WTC11 (cell line): ENCODE measurements around the gene FOXL2NB. TPM values are rescaled to one million over a fixed set of nuclear protein-coding genes. Genes with fewer than 3 reads are reported as not detected.

ENCODE experiments used
- ATF2 ChIP-seq: sonication (generic); formaldehyde crosslinking; IDR thresholded peaks from 2 replicates; pipeline ENCODE4 v1.8.1; 2022; ENCODE audit warnings: low read depth, missing genetic modification reagents, borderline replicate concordance
- ELF4 ChIP-seq: sonication (generic); formaldehyde crosslinking; IDR thresholded peaks from 2 replicates; pipeline ENCODE4 v1.8.1; 2022; ENCODE audit warnings: low read depth, mild to moderate bottlenecking, moderate library complexity, missing genetic modification reagents
- EMX1 ChIP-seq: fragments of 250-450 bp; sonication (Bioruptor Pico); IDR thresholded peaks from 2 replicates; pipeline ENCODE4 v1.8.0; 2021; ENCODE audit warnings: mild to moderate bottlenecking
- GRHL2 ChIP-seq: fragments of 250-450 bp; sonication (Bioruptor Pico); IDR thresholded peaks from 2 replicates; pipeline ENCODE4 v1.8.0; 2022; ENCODE audit warnings: mild to moderate bottlenecking, moderate library complexity; ENCODE audit not compliant: insufficient replicate concordance, severe bottlenecking
- IRF1 ChIP-seq: sonication (generic); formaldehyde crosslinking; IDR thresholded peaks from 2 replicates; pipeline ENCODE4 v1.8.0; 2023; ENCODE audit warnings: missing genetic modification reagents
- JUN ChIP-seq: sonication (generic); formaldehyde crosslinking; IDR thresholded peaks from 2 replicates; pipeline ENCODE4 v1.8.0; 2023; ENCODE audit warnings: mild to moderate bottlenecking, missing genetic modification reagents
- MYBL2 ChIP-seq: sonication (generic); formaldehyde crosslinking; IDR thresholded peaks from 2 replicates; pipeline ENCODE4 v1.8.1; 2023; ENCODE audit warnings: mild to moderate bottlenecking, moderate library complexity, missing genetic modification reagents
- NFE2L1 ChIP-seq: sonication (generic); formaldehyde crosslinking; IDR thresholded peaks from 2 replicates; pipeline ENCODE4 v1.8.1; 2023; ENCODE audit warnings: missing genetic modification reagents
- NR3C1 ChIP-seq: sonication (generic); formaldehyde crosslinking; conservative IDR thresholded peaks from 2 replicates; pipeline ENCODE4 v1.8.1; 2023; ENCODE audit warnings: low read depth, mild to moderate bottlenecking, missing genetic modification reagents
- SMAD4 ChIP-seq: sonication (generic); formaldehyde crosslinking; IDR thresholded peaks from 2 replicates; pipeline ENCODE4 v1.8.0; 2022; ENCODE audit warnings: mild to moderate bottlenecking, missing genetic modification reagents
- SP1 ChIP-seq: sonication (generic); formaldehyde crosslinking; conservative IDR thresholded peaks from 2 replicates; pipeline ENCODE4 v1.8.1; 2022; ENCODE audit warnings: missing genetic modification reagents
- TP53 ChIP-seq: sonication (generic); formaldehyde crosslinking; IDR thresholded peaks from 2 replicates; pipeline ENCODE4 v1.8.1; 2023; ENCODE audit warnings: mild to moderate bottlenecking, missing genetic modification reagents
- ZNF232 ChIP-seq: sonication (generic); formaldehyde crosslinking; IDR thresholded peaks from 2 replicates; pipeline ENCODE4 v1.8.0; 2022; ENCODE audit warnings: mild to moderate bottlenecking, missing genetic modification reagents
- ZNF263 ChIP-seq: sonication (generic); formaldehyde crosslinking; IDR thresholded peaks from 2 replicates; pipeline ENCODE4 v1.8.1; 2022; ENCODE audit warnings: low read depth, mild to moderate bottlenecking, moderate library complexity, missing genetic modification reagents
- ZNF281 ChIP-seq: sonication (generic); formaldehyde crosslinking; IDR thresholded peaks from 2 replicates; pipeline ENCODE4 v1.8.0; 2023; ENCODE audit warnings: mild to moderate bottlenecking, missing genetic modification reagents
- ZNF396 ChIP-seq: fragments of 250-450 bp; sonication (Bioruptor Pico); IDR thresholded peaks from 2 replicates; pipeline ENCODE4 v1.8.0; 2021; ENCODE audit warnings: mild to moderate bottlenecking, moderate library complexity, borderline replicate concordance
- ZNF532 ChIP-seq: fragments of 250-450 bp; sonication (Bioruptor Pico); IDR thresholded peaks from 2 replicates; pipeline ENCODE4 v1.9.0; 2021; ENCODE audit warnings: mild to moderate bottlenecking, borderline replicate concordance
- total RNA-seq: library from RNA; stranded (reverse); gene quantifications from 3 replicates; pipeline ENCODE4 v1.2.3, GENCODE V29; 2021
- TF ChIP-seq, protein P1 (sequence below): sonication (generic); formaldehyde crosslinking; IDR thresholded peaks from 2 replicates; pipeline ENCODE4 v1.8.1; 2022; ENCODE audit warnings: missing genetic modification reagents, borderline replicate concordance
- TF ChIP-seq, protein P2 (sequence below): sonication (generic); formaldehyde crosslinking; IDR thresholded peaks from 2 replicates; pipeline ENCODE4 v1.8.0; 2022; ENCODE audit warnings: mild to moderate bottlenecking, missing genetic modification reagents
- TF ChIP-seq, protein P3 (sequence below): fragments of 250-450 bp; sonication (Bioruptor Pico); IDR thresholded peaks from 2 replicates; pipeline ENCODE4 v1.9.0; 2021; ENCODE audit warnings: mild to moderate bottlenecking
- TF ChIP-seq, protein P4 (sequence below): sonication (generic); formaldehyde crosslinking; IDR thresholded peaks from 2 replicates; pipeline ENCODE4 v1.8.1; 2023; ENCODE audit warnings: mild to moderate bottlenecking, missing genetic modification reagents, moderate library complexity
- TF ChIP-seq, protein P5 (sequence below): sonication (generic); formaldehyde crosslinking; IDR thresholded peaks from 2 replicates; pipeline ENCODE4 v1.8.1; 2022; ENCODE audit warnings: mild to moderate bottlenecking, missing genetic modification reagents, moderate library complexity, borderline replicate concordance
- TF ChIP-seq, protein P6 (sequence below): fragments of 250-450 bp; sonication (Bioruptor Pico); IDR thresholded peaks from 2 replicates; pipeline ENCODE4 v1.9.0; 2021; ENCODE audit warnings: moderate library complexity, mild to moderate bottlenecking, inconsistent platforms, borderline replicate concordance

FOXL2NB gene
- total RNA-seq, 1 experiment from 2014 or later = 5.1 TPM

DNA sequence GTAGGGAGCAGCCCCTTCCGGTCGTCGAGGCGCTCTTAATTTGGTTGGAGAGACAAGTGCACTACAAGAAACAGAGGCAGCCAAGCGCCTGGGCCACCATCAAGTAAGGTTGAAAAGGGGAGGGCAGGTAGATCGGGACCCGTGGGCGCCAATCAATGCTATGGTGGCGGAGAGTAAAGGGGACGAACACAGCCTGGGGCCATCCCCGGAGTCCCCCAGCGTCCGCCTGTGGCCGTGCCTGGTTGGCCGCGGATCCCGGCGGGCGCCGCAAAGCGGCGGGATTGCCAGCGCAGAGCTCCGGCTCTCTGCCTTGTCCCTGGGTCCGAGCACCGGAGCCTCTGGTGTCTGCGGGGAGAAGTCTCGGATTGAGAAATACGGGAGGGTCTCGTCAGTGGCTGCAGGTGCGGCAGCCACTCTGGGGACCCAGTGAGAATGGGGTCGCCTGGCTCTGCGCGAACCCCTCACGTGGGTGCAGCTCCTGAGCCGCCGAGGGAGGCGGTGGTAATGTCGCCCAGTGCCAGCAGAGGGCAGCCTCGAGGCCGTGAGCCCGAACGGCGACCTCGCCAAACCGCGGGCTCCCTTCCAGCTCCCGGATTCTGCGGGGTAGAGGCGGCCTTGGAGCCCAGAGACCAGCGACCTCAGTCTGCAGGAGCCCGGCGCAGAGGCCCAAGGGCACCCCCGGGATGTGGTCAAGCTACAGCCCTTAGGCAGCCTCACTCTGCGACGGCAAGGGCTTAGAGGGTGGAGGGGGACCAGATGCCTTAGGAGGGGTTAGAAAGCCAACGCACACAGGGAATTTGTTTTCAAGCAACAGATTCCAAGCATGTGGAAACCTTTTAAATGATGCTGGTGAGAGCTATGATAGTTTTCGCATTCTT is 10.9 kb upstream of the FOXL2NB start (continued):
- TF ChIP-seq ZNF532 (CRISPR knock-in tag) = no peak
- no peak for TF ChIP-seq ZNF263 (CRISPR knock-in tag)
- TF ChIP-seq GRHL2 = no peak
- no peak for TF ChIP-seq NR3C1 (CRISPR knock-in tag)
- TF ChIP-seq, protein P1, sequence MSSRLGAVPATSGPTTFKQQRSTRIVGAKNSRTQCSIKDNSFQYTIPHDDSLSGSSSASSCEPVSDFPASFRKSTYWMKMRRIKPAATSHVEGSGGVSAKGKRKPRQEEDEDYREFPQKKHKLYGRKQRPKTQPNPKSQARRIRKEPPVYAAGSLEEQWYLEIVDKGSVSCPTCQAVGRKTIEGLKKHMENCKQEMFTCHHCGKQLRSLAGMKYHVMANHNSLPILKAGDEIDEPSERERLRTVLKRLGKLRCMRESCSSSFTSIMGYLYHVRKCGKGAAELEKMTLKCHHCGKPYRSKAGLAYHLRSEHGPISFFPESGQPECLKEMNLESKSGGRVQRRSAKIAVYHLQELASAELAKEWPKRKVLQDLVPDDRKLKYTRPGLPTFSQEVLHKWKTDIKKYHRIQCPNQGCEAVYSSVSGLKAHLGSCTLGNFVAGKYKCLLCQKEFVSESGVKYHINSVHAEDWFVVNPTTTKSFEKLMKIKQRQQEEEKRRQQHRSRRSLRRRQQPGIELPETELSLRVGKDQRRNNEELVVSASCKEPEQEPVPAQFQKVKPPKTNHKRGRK (CRISPR knock-in tag) = no peak
- TF ChIP-seq, protein P2, sequence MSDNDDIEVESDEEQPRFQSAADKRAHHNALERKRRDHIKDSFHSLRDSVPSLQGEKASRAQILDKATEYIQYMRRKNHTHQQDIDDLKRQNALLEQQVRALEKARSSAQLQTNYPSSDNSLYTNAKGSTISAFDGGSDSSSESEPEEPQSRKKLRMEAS (CRISPR knock-in tag) = peak; percentile 86
- no peak for TF ChIP-seq ZNF232 (CRISPR knock-in tag)
- no peak for TF ChIP-seq ELF4 (CRISPR knock-in tag)
- no peak for TF ChIP-seq JUN (CRISPR knock-in tag)
- no peak for TF ChIP-seq ZNF396 (CRISPR knock-in tag)
- TF ChIP-seq, protein P3, sequence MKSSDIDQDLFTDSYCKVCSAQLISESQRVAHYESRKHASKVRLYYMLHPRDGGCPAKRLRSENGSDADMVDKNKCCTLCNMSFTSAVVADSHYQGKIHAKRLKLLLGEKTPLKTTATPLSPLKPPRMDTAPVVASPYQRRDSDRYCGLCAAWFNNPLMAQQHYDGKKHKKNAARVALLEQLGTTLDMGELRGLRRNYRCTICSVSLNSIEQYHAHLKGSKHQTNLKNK (CRISPR knock-in tag) = no peak
- TF ChIP-seq, protein P4, sequence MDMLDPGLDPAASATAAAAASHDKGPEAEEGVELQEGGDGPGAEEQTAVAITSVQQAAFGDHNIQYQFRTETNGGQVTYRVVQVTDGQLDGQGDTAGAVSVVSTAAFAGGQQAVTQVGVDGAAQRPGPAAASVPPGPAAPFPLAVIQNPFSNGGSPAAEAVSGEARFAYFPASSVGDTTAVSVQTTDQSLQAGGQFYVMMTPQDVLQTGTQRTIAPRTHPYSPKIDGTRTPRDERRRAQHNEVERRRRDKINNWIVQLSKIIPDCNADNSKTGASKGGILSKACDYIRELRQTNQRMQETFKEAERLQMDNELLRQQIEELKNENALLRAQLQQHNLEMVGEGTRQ (CRISPR knock-in tag) = peak; percentile 85
- TF ChIP-seq, protein P5, sequence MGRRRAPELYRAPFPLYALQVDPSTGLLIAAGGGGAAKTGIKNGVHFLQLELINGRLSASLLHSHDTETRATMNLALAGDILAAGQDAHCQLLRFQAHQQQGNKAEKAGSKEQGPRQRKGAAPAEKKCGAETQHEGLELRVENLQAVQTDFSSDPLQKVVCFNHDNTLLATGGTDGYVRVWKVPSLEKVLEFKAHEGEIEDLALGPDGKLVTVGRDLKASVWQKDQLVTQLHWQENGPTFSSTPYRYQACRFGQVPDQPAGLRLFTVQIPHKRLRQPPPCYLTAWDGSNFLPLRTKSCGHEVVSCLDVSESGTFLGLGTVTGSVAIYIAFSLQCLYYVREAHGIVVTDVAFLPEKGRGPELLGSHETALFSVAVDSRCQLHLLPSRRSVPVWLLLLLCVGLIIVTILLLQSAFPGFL (CRISPR knock-in tag) = no peak
- no peak; the same call in 1 of the 2 replicates for TF ChIP-seq IRF1 (CRISPR knock-in tag)
- peak; percentile 38; the same call in 1 of the 2 replicates for TF ChIP-seq MYBL2 (CRISPR knock-in tag)
- TF ChIP-seq TP53 (CRISPR knock-in tag) = peak; percentile 71; the same call in 1 of the 2 replicates
- no peak for TF ChIP-seq ATF2 (CRISPR knock-in tag)
- TF ChIP-seq SMAD4 (CRISPR knock-in tag) = no peak
- TF ChIP-seq NFE2L1 (CRISPR knock-in tag) = no peak
- no peak for TF ChIP-seq ZNF281 (CRISPR knock-in tag)
- TF ChIP-seq EMX1 (CRISPR knock-in tag) = no peak
- TF ChIP-seq, protein P6, sequence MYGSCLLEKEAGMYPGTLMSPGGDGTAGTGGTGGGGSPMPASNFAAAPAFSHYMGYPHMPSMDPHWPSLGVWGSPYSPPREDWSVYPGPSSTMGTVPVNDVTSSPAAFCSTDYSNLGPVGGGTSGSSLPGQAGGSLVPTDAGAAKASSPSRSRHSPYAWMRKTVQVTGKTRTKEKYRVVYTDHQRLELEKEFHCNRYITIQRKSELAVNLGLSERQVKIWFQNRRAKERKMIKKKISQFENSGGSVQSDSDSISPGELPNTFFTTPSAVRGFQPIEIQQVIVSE = no peak
- peak; percentile 53; the same call in 1 of the 2 replicates for TF ChIP-seq SP1 (CRISPR knock-in tag)
